HEK293T (cell line): ENCODE data around the gene NHEJ1.

Experiments used
- FOXA1 ChIP-seq: fragments of 450-650 bp; IDR thresholded peaks from 2 replicates; pipeline ENCODE4 v1.6.1; 2016; ENCODE audit warnings: mild to moderate bottlenecking
- FOXM1 ChIP-seq: fragments of 450-650 bp; IDR thresholded peaks from 2 replicates; pipeline ENCODE4 v1.6.1; 2017; ENCODE audit warnings: mild to moderate bottlenecking, borderline replicate concordance
- LEF1 ChIP-seq: fragments of 450-650 bp; IDR thresholded peaks from 2 replicates; pipeline ENCODE4 v1.6.1; 2017; ENCODE audit warnings: mild to moderate bottlenecking, borderline replicate concordance
- SP1 ChIP-seq: fragments of 450-650 bp; IDR thresholded peaks from 2 replicates; pipeline ENCODE4 v1.6.1; 2017
- TARDBP ChIP-seq: fragments of 450-650 bp; IDR thresholded peaks from 2 replicates; pipeline ENCODE4 v1.6.1; 2016

GRCh38 chr2:219125886-219126270, 34.7 kb downstream of the NHEJ1 start:
- TF ChIP-seq FOXA1 (no peak), SP1 (no peak), FOXM1 (no peak), TARDBP (no peak), LEF1 (no peak)
